ENCODE data around the gene CALCOCO1. TPM values are rescaled to one million over a fixed set of nuclear protein-coding genes. Genes with fewer than 3 reads are reported as not detected.
A peak's percentile ranks its signal among the peaks of the same experiment; 100 is the strongest.

Gene CALCOCO1
- total RNA-seq, 4 donors from 2014 or later, result 29.5 to 159 (median 52.2) TPM

GRCh38 chr12:53695152-53696145 is 31.8 kb downstream of the CALCOCO1 start:
- intact Hi-C loops (cut with DNase I), result no loop called here
- Histone ChIP-seq H3K4me1 (peaks cover 12 to 29% (median 23%) of the 10 kb centered on the region in 3 donors), H3K9me3 (no peaks in the 10 kb centered on the region), H3K36me3 (no peaks in the 10 kb centered on the region), H3K27ac (no peak overlapping the region), H3K27me3 (peaks cover 0 to 97% (median 18%) of the 10 kb centered on the region in 4 donors), H3K4me3 (peak overlapping the region in 3 of 4 donors; percentile 6 to 60 (median 37))
- DNase-seq, result no peak
- TF ChIP-seq, protein P1, sequence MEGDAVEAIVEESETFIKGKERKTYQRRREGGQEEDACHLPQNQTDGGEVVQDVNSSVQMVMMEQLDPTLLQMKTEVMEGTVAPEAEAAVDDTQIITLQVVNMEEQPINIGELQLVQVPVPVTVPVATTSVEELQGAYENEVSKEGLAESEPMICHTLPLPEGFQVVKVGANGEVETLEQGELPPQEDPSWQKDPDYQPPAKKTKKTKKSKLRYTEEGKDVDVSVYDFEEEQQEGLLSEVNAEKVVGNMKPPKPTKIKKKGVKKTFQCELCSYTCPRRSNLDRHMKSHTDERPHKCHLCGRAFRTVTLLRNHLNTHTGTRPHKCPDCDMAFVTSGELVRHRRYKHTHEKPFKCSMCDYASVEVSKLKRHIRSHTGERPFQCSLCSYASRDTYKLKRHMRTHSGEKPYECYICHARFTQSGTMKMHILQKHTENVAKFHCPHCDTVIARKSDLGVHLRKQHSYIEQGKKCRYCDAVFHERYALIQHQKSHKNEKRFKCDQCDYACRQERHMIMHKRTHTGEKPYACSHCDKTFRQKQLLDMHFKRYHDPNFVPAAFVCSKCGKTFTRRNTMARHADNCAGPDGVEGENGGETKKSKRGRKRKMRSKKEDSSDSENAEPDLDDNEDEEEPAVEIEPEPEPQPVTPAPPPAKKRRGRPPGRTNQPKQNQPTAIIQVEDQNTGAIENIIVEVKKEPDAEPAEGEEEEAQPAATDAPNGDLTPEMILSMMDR (IDR thresholded peaks at IDR 0.05), result peak in 1 of 6 experiments; percentile 15
- no peak for TF ChIP-seq POLR2A (IDR thresholded peaks at IDR 0.05)
- 12 to 16% methylated on average over 32 to 36 of the region's 57 CpGs for WGBS, 2 donors

GRCh38 chr12:53694756-53695151 is 32.5 kb downstream of the CALCOCO1 start:
- TF ChIP-seq, protein P1 (IDR thresholded peaks at IDR 0.05), result no peak
- TF ChIP-seq POLR2A (IDR thresholded peaks at IDR 0.05), result no peak
- Histone ChIP-seq H3K4me1 (peaks cover 12 to 29% (median 23%) of the 10 kb centered on the region in 3 donors), H3K27me3 (peaks cover 0 to 90% (median 18%) of the 10 kb centered on the region in 4 donors), H3K36me3 (no peaks in the 10 kb centered on the region), H3K27ac (no peak overlapping the region), H3K9me3 (no peaks in the 10 kb centered on the region), H3K4me3 (peak overlapping the region in 1 of 4 donors; percentile 60)
- 69 to 70% methylated on average over 16 of the region's 16 CpGs for WGBS, 2 donors
- DNase-seq, result no peak
- intact Hi-C loops (cut with DNase I), result no loop called here

GRCh38 chr12:53688134-53688533 is 39.1 kb downstream of the CALCOCO1 start:
- no peak overlapping the region for H3K4me3 ChIP-seq
- H3K27me3 ChIP-seq, result peaks cover 0 to 24% (median 0%) of the 10 kb centered on the region in 4 donors
- WGBS, 2 donors, result 83 to 84% methylated on average over 3 to 4 of the region's 4 CpGs
- TF ChIP-seq POLR2A (IDR thresholded peaks at IDR 0.05), result no peak
- TF ChIP-seq, protein P1 (IDR thresholded peaks at IDR 0.05), result no peak
- no peaks in the 10 kb centered on the region for H3K4me1 ChIP-seq
- H3K36me3 ChIP-seq, result no peaks in the 10 kb centered on the region
- intact Hi-C loops (cut with DNase I), result no loop called here
- H3K27ac ChIP-seq, result no peak overlapping the region
- H3K9me3 ChIP-seq, result no peaks in the 10 kb centered on the region
- no peak for DNase-seq

DNA sequence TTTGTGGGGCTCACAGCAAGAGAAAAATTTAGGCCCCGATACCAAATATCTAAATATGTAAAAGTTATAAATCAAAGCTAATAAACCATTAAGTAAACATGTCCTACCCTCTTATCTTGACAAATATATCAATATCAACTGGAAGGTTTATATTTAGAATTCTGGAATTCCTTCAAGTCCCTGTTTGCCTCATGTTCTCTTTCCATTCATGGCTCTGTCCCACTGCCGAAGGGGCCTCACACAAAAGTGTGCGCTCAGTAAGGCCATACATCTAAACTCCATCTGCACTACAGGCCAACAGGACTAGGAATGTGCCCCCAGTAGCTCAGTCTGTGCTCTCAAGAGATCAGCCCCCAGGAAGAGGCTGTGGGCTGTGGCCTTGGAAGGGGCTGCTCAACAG is 40.8 kb downstream of the CALCOCO1 start:
- H3K9me3 ChIP-seq, result no peaks in the 10 kb centered on the region
- no peaks in the 10 kb centered on the region for H3K4me1 ChIP-seq
- H3K36me3 ChIP-seq, result no peaks in the 10 kb centered on the region
- WGBS, 2 donors, result 78 to 80% methylated on average over 3 of the region's 3 CpGs
- H3K27me3 ChIP-seq, result peaks cover 0 to 9% (median 0%) of the 10 kb centered on the region in 4 donors
- intact Hi-C loops (cut with DNase I), result no loop called here
- TF ChIP-seq POLR2A (IDR thresholded peaks at IDR 0.05), result no peak
- TF ChIP-seq, protein P1 (IDR thresholded peaks at IDR 0.05), result no peak
- no peak overlapping the region for H3K27ac ChIP-seq
- no peak overlapping the region for H3K4me3 ChIP-seq
- DNase-seq, result no peak

- no peaks in the 10 kb centered on the region for H3K4me1 ChIP-seq
- no peak for DNase-seq
- no peaks in the 10 kb centered on the region for H3K36me3 ChIP-seq
- no peak overlapping the region for H3K4me3 ChIP-seq
- H3K27ac ChIP-seq, result no peak overlapping the region
- TF ChIP-seq, protein P1 (IDR thresholded peaks at IDR 0.05), result no peak
- TF ChIP-seq POLR2A (IDR thresholded peaks at IDR 0.05), result no peak
- intact Hi-C loops (cut with DNase I), result no loop called here
- no peaks in the 10 kb centered on the region for H3K9me3 ChIP-seq
- WGBS, 2 donors, result 82 to 83% methylated on average over 3 of the region's 3 CpGs
- H3K27me3 ChIP-seq, result no peaks in the 10 kb centered on the region
These were observed 42.5 kb downstream of the CALCOCO1 start for GRCh38 chr12:53684654-53685220.
